GM12875 (cell line): ENCODE data around the gene RUVBL1.

Source experiments
- H3K4me3 ChIP-seq: one replicate; pipeline ENCODE4 v1.5.1; 2011; ENCODE audit warnings: low read depth, low read length, control low read depth
- CTCF ChIP-seq: IDR thresholded peaks from 2 replicates; pipeline ENCODE4 v1.5.1; 2011; ENCODE audit warnings: low read depth, mild to moderate bottlenecking, control low read depth, inconsistent platforms, low read length, moderate library complexity, borderline replicate concordance; ENCODE audit not compliant: insufficient read depth

Gene RUVBL1

GRCh38 chr3:128073807-128074206 is 49.8 kb downstream of the RUVBL1 start:
- no peak for TF ChIP-seq CTCF

GRCh38 chr3:128073185-128073725 is 50.4 kb downstream of the RUVBL1 start:
- no peak overlapping the region for H3K4me3 ChIP-seq
- no peak for TF ChIP-seq CTCF

More at GRCh38 chr3:128073807-128074206, 49.8 kb downstream of the RUVBL1 start:
- H3K4me3 ChIP-seq: no peak overlapping the region

GRCh38 chr3:128072454-128073184 is 51.0 kb downstream of the RUVBL1 start:
- no peak overlapping the region for H3K4me3 ChIP-seq
- no peak for TF ChIP-seq CTCF

GRCh38 chr3:128071771-128072453 is 51.7 kb downstream of the RUVBL1 start:
- TF ChIP-seq CTCF: no peak
- no peak overlapping the region for H3K4me3 ChIP-seq

- H3K4me3 ChIP-seq: no peak overlapping the region
- TF ChIP-seq CTCF: no peak
Observed at GRCh38 chr3:128070898-128071591, 52.6 kb downstream of the RUVBL1 start.

GRCh38 chr3:128069271-128069670 is 54.3 kb downstream of the RUVBL1 start:
- no peak overlapping the region for H3K4me3 ChIP-seq
- TF ChIP-seq CTCF: no peak
